ENCODE measurements around the gene IQCE. TPM values are rescaled to one million over a fixed set of nuclear protein-coding genes. Genes with fewer than 3 reads are reported as not detected.

The IQCE gene
- total RNA-seq, 4 donors from 2014 or later, result 27.2 to 187 (median 55.5) TPM

DNA sequence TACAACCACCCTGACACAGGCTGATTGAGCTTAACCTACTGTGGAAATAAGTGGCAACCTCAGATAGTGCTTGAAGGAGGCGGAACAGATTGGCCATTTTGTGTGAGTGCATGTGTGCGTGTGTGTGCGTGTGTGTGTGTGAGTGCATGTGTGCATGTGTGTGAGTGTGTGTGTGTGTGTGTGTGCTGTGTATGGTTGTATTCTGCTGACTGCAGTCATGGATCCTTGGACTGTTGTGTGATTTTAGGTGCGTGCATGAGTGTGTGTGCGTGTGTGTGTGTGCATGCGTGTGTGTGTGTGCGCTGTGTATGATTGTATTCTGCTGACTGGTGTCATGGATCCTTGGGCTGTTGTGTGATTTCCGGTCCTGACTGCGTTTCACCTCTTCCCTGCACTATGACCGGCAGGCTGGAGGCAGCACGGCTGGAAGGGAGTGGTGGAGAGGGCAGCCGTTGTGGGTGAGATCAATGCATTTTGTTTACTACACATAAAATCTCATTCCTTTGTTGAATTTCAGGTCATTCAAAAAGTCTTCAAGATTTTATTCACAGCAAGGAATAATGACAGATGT lies 6.3 kb downstream of the IQCE start:
- intact Hi-C loops (cut with DNase I; ENCODE audit: low total_unique reads) (no loop called here), in situ Hi-C loops (cut with MboI; ENCODE audit: low pct_ligation_motif_present in 1 of 4, low pct_unique_long_range_greater_than_20kb in 1 of 4, low sequenced_read_pairs in 3 of 4) (no loop called here)
- peak; percentile 63 for DNase-seq
- Histone ChIP-seq H3K27ac (peak overlapping the region in 2 of 4 donors; percentile 12 to 59), H3K27me3 (no peaks in the 10 kb centered on the region), H3K4me3 (no peak overlapping the region), H3K4me1 (peaks cover 6 to 43% (median 11%) of the 10 kb centered on the region in 4 donors), H3K36me3 (no peaks in the 10 kb centered on the region), H3K9me3 (no peaks in the 10 kb centered on the region)
- 57% methylated on average over 12 of the region's 12 CpGs; no CpG with 5 or more reads in 1 of the 2 donors for WGBS, 2 donors (ENCODE audit: low coverage in 1 of 2)
- peak; percentile 31 for TF ChIP-seq POLR2A (IDR thresholded peaks at IDR 0.05)
- TF ChIP-seq, protein P1, sequence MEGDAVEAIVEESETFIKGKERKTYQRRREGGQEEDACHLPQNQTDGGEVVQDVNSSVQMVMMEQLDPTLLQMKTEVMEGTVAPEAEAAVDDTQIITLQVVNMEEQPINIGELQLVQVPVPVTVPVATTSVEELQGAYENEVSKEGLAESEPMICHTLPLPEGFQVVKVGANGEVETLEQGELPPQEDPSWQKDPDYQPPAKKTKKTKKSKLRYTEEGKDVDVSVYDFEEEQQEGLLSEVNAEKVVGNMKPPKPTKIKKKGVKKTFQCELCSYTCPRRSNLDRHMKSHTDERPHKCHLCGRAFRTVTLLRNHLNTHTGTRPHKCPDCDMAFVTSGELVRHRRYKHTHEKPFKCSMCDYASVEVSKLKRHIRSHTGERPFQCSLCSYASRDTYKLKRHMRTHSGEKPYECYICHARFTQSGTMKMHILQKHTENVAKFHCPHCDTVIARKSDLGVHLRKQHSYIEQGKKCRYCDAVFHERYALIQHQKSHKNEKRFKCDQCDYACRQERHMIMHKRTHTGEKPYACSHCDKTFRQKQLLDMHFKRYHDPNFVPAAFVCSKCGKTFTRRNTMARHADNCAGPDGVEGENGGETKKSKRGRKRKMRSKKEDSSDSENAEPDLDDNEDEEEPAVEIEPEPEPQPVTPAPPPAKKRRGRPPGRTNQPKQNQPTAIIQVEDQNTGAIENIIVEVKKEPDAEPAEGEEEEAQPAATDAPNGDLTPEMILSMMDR (IDR thresholded peaks at IDR 0.05), result peak in 1 of 5 experiments; percentile 20
- TF ChIP-seq POLR2AphosphoS5 (IDR thresholded peaks at IDR 0.05), result no peak

DNA sequence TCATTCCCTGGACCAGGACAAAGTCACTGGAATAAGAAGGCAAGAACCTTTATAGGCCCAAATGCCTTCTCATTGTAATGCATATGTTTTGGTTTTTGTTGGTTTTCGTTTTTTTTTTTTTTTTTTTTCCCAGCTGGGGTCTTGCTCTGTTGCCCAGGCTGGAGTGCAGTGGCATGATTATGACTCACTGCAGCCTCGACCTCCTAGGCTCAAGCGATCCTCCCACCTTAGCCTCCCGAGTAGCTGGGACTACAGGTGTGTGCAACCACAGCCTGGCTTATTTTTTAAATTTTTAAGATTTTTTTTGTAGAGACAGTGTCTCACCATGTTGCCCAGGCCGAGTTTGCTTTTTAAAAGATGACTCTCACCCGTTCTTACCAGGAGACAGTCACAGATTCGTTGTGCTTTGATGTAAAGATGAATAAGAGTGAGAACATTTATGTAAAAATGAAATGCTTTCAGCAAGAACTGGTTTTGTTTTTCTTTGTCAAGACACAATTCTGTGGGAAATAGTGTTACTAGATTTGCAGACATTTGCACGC lies 7.6 kb downstream of the IQCE start:
- DNase-seq, result no peak
- Histone ChIP-seq H3K27ac (peak overlapping the region in 2 of 4 donors; percentile 28 to 31), H3K27me3 (no peaks in the 10 kb centered on the region), H3K9me3 (no peaks in the 10 kb centered on the region), H3K4me3 (no peak overlapping the region), H3K36me3 (no peaks in the 10 kb centered on the region), H3K4me1 (peaks cover 0 to 30% (median 2%) of the 10 kb centered on the region in 4 donors)
- no peak for TF ChIP-seq POLR2A (IDR thresholded peaks at IDR 0.05)
- TF ChIP-seq, protein P1 (IDR thresholded peaks at IDR 0.05), result no peak
- no peak for TF ChIP-seq EP300 (IDR thresholded peaks at IDR 0.05; ENCODE audit: low read depth)
- TF ChIP-seq POLR2AphosphoS5 (IDR thresholded peaks at IDR 0.05), result no peak
- intact Hi-C loops (cut with DNase I; ENCODE audit: low total_unique reads) (no loop called here), in situ Hi-C loops (cut with MboI; ENCODE audit: low pct_ligation_motif_present in 1 of 4, low pct_unique_long_range_greater_than_20kb in 1 of 4, low sequenced_read_pairs in 3 of 4) (no loop called here)
- 69 to 71% methylated on average over 8 of the region's 8 CpGs for WGBS, 2 donors (ENCODE audit: low coverage in 1 of 2)

DNA sequence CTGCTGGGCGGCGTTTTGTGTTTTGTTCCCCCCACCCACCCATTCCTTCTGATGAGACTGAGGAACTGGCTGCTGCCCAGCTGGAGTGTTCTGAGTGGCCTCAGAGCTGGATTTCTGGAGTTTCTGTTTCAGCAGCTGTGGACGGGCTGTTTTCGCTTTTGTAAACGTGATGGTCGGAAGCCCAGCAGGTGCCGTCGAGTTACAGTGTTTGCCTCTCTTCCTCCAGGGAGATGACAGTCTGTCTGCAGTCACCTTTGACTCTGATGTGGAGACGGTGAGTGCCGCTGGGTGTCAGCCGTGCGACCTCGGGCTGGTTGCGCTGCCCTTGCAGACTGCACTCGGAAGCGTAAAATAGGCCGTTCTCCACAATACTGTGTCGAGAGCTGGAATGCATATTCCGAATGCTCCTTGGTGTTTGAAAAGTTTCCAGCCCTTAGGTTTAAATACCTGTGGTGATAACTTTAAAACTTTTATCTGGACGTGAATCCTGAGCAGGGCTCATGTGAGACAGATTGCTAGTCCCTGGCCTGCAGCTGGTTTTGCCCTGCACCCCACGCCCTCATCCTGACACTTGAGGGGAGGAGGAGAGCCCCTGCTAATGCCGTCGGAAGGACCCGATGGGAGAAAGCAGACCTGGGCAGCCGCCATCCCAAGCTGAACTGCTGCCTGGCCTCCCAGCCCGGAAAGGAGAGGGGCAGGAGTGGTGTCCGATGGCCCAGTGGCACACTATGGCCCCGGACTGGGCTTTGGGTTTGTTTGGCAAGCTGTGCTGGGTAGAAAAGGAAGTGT lies 8.3 kb downstream of the IQCE start:
- Histone ChIP-seq H3K9me3 (no peaks in the 10 kb centered on the region), H3K4me1 (peaks cover 0 to 23% (median 0%) of the 10 kb centered on the region in 4 donors), H3K27ac (peak overlapping the region in 2 of 4 donors; percentile 28 to 31), H3K4me3 (no peak overlapping the region), H3K36me3 (peaks cover 0 to 2% (median 0%) of the 10 kb centered on the region in 4 donors), H3K27me3 (no peaks in the 10 kb centered on the region)
- TF ChIP-seq POLR2AphosphoS5 (IDR thresholded peaks at IDR 0.05), result no peak
- TF ChIP-seq EP300 (IDR thresholded peaks at IDR 0.05; ENCODE audit: low read depth), result no peak
- no peak for TF ChIP-seq POLR2A (IDR thresholded peaks at IDR 0.05)
- intact Hi-C loops (cut with DNase I; ENCODE audit: low total_unique reads), result no loop called here
- 59 to 80% methylated on average over 4 to 28 of the region's 28 CpGs for WGBS, 2 donors (ENCODE audit: low coverage in 1 of 2)
- peak; percentile 60 for DNase-seq
- in situ Hi-C loops (cut with MboI; ENCODE audit: low pct_ligation_motif_present in 1 of 4, low pct_unique_long_range_greater_than_20kb in 1 of 4, low sequenced_read_pairs in 3 of 4), result no loop called here

DNA sequence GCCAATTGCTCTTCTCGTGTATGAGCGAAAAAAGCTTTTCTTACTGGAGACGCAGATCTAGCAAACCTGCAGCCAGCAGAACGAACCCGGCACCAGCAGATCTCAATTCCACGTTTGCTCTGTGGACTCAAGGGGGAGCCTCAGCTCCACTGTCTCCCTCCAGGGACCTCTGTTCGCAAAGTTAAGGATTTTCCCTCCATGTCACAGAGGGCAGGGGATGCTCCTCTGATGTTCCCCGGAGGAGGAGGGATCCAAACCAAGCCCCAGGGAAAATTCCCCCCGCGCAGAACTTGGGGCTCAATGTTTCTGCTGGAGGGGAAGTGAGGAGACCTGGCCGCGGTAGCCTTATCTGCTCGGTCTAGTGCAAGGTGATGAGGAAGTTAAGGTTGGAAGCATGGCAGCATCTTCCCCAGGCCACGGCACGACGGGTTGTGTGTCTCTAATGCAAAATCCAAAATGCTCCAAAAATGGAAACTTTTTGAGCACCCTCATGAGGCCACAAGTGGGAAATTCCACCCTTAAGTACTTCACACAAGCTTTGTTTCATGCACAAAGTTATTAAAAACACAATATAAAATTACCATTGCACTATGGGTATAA lies 9.0 kb downstream of the IQCE start:
- intact Hi-C loops (cut with DNase I; ENCODE audit: low total_unique reads) (no loop called here), in situ Hi-C loops (cut with MboI; ENCODE audit: low pct_ligation_motif_present in 1 of 4, low pct_unique_long_range_greater_than_20kb in 1 of 4, low sequenced_read_pairs in 3 of 4) (no loop called here)
- Histone ChIP-seq H3K36me3 (peaks cover 0 to 6% (median 0%) of the 10 kb centered on the region in 4 donors), H3K9me3 (no peaks in the 10 kb centered on the region), H3K4me1 (peaks cover 0 to 20% (median 0%) of the 10 kb centered on the region in 4 donors), H3K27ac (no peak overlapping the region), H3K27me3 (no peaks in the 10 kb centered on the region), H3K4me3 (no peak overlapping the region)
- no peak for DNase-seq
- TF ChIP-seq EP300 (IDR thresholded peaks at IDR 0.05; ENCODE audit: low read depth), result no peak
- TF ChIP-seq, protein P1 (IDR thresholded peaks at IDR 0.05), result peak in 1 of 5 experiments; percentile 23
- WGBS, 2 donors (ENCODE audit: low coverage in 1 of 2), result 58% methylated on average over 16 of the region's 16 CpGs; no CpG with 5 or more reads in 1 of the 2 donors
